Gastroesophageal sphincter (tissue), 4 donors: Measurements from ENCODE around the gene KRT14. TPM values are rescaled to one million over a fixed set of nuclear protein-coding genes. Genes with fewer than 3 reads are reported as not detected.

ENCODE experiments used
- ATAC-seq: fragments of 150-250 bp; one replicate; pipeline ENCODE4 v1.9.1; 2016; ENCODE audit warnings: mild to moderate bottlenecking, moderate library complexity
- H3K27ac ChIP-seq, 4 donors: fragments of 200-600 bp; sonication (generic) in 3 of 4; 1 replicate in 3 of 4; 2 replicates in 1 of 4; pipeline ENCODE4 v1.5.1; 2016 to 2019
- H3K27me3 ChIP-seq: fragments of 200-600 bp; sonication (generic); one replicate; pipeline ENCODE4 v1.5.1; 2019
- H3K36me3 ChIP-seq, 2 donors: fragments of 200-600 bp; sonication (generic); one replicate each; pipeline ENCODE4 v1.5.1; 2019; ENCODE audit warnings: control low read depth in 1 of 2
- H3K4me1 ChIP-seq, 3 donors: fragments of 200-600 bp; sonication (generic); 1 replicate in 2 of 3; 2 replicates in 1 of 3; pipeline ENCODE4 v1.5.1; 2016 to 2019; ENCODE audit warnings: control low read depth in 2 of 3
- H3K4me3 ChIP-seq, 2 donors: fragments of 200-600 bp; sonication (generic); one replicate each; pipeline ENCODE4 v1.5.1; 2019; ENCODE audit warnings: mild to moderate bottlenecking in 1 of 2, moderate library complexity in 1 of 2
- H3K9me3 ChIP-seq, 3 donors: fragments of 200-600 bp; sonication (generic); one replicate each; pipeline ENCODE4 v1.5.1; 2017 to 2019; ENCODE audit warnings: control low read depth in 2 of 3
- CTCF ChIP-seq, 4 experiments: fragments of 200-600 bp in 2 of 4; fragments of 450-650 bp in 2 of 4; sonication (generic) in 1 of 4; IDR thresholded peaks; one replicate each; pipeline ENCODE4 v1.5.1; 2017 to 2019; ENCODE audit warnings: antibody characterized with exemption in 4 of 4, mild to moderate bottlenecking in 2 of 4, moderate library complexity in 2 of 4
- EP300 ChIP-seq: sonication (generic); formaldehyde crosslinking; IDR thresholded peaks from one replicate; pipeline ENCODE4 v1.6.1; 2017; ENCODE audit warnings: antibody characterized with exemption, mild to moderate bottlenecking
- POLR2A ChIP-seq, 2 donors: fragments of 450-650 bp; IDR thresholded peaks; one replicate each; pipeline ENCODE4 v1.6.1; 2017; ENCODE audit warnings: antibody characterized with exemption in 2 of 2, mild to moderate bottlenecking in 2 of 2, moderate library complexity in 1 of 2
- POLR2AphosphoS5 ChIP-seq: sonication (generic); formaldehyde crosslinking; IDR thresholded peaks from one replicate; pipeline ENCODE4 v1.6.1; 2017; ENCODE audit warnings: antibody characterized with exemption
- WGBS, 2 donors: methylation state at CpG; one replicate each; pipeline ENCODE4 v1.1.5; 2018; ENCODE audit warnings: low coverage in 1 of 2; 5-methylcytosine and 5-hydroxymethylcytosine counted together
- total RNA-seq, 4 donors: library from RNA; depleted of rRNA; stranded (reverse); fragments of >200 nt; gene quantifications; one replicate each; pipeline ENCODE4 v1.1.0, GENCODE V29; 2016

KRT14 gene
- total RNA-seq, 4 donors from 2014 or later: 1.4 to 105 (median 41.1) TPM; not detected in 1

DNA sequence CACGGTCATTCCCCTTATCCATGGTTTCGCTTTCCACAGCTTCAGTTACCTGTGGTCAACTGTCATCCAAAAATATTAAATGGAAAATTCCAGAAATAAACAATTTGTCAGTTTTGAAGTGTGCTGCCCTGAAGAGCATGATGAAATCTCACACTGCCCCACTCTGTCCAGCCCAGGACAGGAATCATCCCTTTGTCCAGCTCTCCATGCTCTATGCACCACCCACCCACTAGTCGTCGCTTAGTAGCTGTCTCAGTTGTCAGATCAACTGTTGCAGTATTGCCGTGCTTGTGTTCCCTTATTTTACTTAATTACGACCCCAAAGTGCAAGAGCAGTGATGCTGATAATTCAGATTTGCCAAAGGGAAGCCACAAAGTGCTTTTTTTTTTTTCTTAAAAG is 25.1 kb downstream of the KRT14 start:
- no peaks in the 10 kb centered on the region for H3K36me3 ChIP-seq
- no peak for TF ChIP-seq CTCF (IDR thresholded peaks at IDR 0.05)
- no peak for TF ChIP-seq POLR2A (IDR thresholded peaks at IDR 0.05)
- no peak for TF ChIP-seq EP300
- TF ChIP-seq POLR2AphosphoS5: no peak
- no peak overlapping the region for H3K4me3 ChIP-seq
- ATAC-seq: no peak
- H3K4me1 ChIP-seq: no peaks in the 10 kb centered on the region
- no peak overlapping the region for H3K27ac ChIP-seq
- H3K27me3 ChIP-seq: peaks cover 53% of the 10 kb centered on the region
- H3K9me3 ChIP-seq: no peaks in the 10 kb centered on the region
- WGBS, 2 donors: 64 to 73% methylated on average over 6 of the region's 6 CpGs

- no peak for ATAC-seq
- Histone ChIP-seq H3K9me3 (no peaks in the 10 kb centered on the region), H3K36me3 (no peaks in the 10 kb centered on the region), H3K4me1 (no peaks in the 10 kb centered on the region), H3K27me3 (peaks cover 47% of the 10 kb centered on the region), H3K4me3 (no peak overlapping the region), H3K27ac (no peak overlapping the region)
- no CpG with 5 or more reads among the region's 2 CpGs for WGBS, 2 donors
- TF ChIP-seq POLR2AphosphoS5: no peak
- TF ChIP-seq CTCF (IDR thresholded peaks at IDR 0.05): no peak
- TF ChIP-seq EP300: no peak
- no peak for TF ChIP-seq POLR2A (IDR thresholded peaks at IDR 0.05)
Measured at GRCh38 chr17:41559548-41559947, 27.1 kb downstream of the KRT14 start.

DNA sequence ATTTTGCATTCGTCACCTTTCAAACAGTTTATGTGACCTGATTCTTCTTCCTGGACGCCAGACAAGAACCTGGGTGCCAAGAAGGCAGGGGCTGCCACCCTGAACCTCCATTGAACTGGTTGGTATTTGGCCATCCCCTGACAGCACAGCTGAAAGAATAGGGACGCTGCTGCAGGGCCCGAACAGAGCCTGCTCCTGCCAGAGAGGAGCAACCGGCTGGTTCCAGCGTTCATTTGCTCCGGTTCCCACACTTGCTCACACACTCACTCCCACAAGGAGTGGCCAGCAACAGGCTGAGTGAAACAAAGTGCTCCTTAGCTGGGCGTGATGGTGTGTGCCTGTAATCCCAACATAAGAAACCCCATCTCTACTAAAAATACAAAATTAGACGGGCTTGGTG is 29.8 kb downstream of the KRT14 start:
- Histone ChIP-seq H3K36me3 (no peaks in the 10 kb centered on the region), H3K9me3 (no peaks in the 10 kb centered on the region), H3K27ac (no peak overlapping the region), H3K4me3 (no peak overlapping the region), H3K4me1 (no peaks in the 10 kb centered on the region), H3K27me3 (peaks cover 39% of the 10 kb centered on the region)
- 41 to 100% methylated on average over 1 to 3 of the region's 9 CpGs for WGBS, 2 donors
- TF ChIP-seq POLR2A (IDR thresholded peaks at IDR 0.05) (no peak), EP300 (no peak), CTCF (IDR thresholded peaks at IDR 0.05) (no peak), POLR2AphosphoS5 (no peak)
- ATAC-seq: no peak

- TF ChIP-seq EP300 (no peak), POLR2A (IDR thresholded peaks at IDR 0.05) (no peak), POLR2AphosphoS5 (no peak), CTCF (IDR thresholded peaks at IDR 0.05) (no peak)
- Histone ChIP-seq H3K4me1 (no peaks in the 10 kb centered on the region), H3K27ac (no peak overlapping the region), H3K36me3 (no peaks in the 10 kb centered on the region), H3K27me3 (peaks cover 44% of the 10 kb centered on the region), H3K4me3 (no peak overlapping the region), H3K9me3 (no peaks in the 10 kb centered on the region)
- ATAC-seq: no peak
- 41 to 59% methylated on average over 2 to 3 of the region's 5 CpGs for WGBS, 2 donors
Measured at GRCh38 chr17:41556306-41556705, 30.4 kb downstream of the KRT14 start.

GRCh38 chr17:41555105-41555887 is 31.4 kb downstream of the KRT14 start:
- WGBS, 2 donors: 79 to 83% methylated on average over 5 of the region's 5 CpGs

More at GRCh38 chr17:41555105-41555887, 31.4 kb downstream of the KRT14 start:
- ATAC-seq: no peak
- Histone ChIP-seq H3K9me3 (no peaks in the 10 kb centered on the region), H3K27me3 (peaks cover 38% of the 10 kb centered on the region), H3K4me1 (no peaks in the 10 kb centered on the region), H3K36me3 (no peaks in the 10 kb centered on the region), H3K4me3 (no peak overlapping the region), H3K27ac (no peak overlapping the region)
- TF ChIP-seq POLR2A (IDR thresholded peaks at IDR 0.05) (no peak), CTCF (IDR thresholded peaks at IDR 0.05) (no peak), EP300 (no peak), POLR2AphosphoS5 (no peak)
